ENCODE results near the gene RAX. TPM values are rescaled to one million over a fixed set of nuclear protein-coding genes. Genes with fewer than 3 reads are reported as not detected.
A peak's percentile ranks its signal among the peaks of the same experiment; 100 is the strongest.

RAX gene
- total RNA-seq, 1 experiment from 2014 or later: not detected

DNA sequence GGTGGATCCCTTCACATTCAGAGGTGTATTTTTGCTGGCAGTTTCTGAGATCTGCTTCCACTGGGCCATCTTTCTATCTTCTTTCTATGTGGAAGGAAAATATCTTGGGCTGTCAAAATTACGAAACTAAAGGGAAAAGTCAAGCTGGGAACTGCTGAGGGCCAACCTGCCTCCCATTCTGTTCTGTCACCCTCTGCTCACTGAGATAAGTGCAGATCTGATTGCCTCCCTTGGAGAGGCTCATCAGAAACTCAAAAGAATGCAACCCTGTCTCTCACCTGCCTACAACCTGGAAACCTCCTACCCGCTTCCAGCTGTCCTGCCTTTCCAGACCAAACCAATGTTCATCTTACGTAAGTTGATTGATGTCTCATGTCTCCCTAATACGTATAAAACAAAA is 26.5 kb downstream of the RAX start:
- no peak for DNase-seq (ENCODE audit: low spot score)

DNA sequence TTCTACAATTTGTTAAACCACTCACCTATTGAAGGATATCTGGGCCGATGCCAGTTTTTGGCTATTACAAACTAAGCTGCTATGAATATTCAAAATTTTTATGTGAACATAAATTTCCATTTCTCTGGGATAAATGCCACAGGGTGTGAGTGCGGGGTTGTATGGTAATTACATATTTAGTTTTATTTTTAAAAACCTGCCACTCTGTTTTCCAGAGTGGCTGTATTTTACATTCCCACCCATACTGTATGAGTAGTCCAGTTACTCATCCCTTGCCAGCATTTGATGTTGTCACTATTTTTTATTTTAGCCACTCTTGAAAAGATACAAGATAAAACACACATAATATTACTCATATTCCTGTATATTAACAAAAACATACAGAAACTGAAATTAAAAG is 30.3 kb downstream of the RAX start:
- no peak for DNase-seq (ENCODE audit: low spot score)

DNA sequence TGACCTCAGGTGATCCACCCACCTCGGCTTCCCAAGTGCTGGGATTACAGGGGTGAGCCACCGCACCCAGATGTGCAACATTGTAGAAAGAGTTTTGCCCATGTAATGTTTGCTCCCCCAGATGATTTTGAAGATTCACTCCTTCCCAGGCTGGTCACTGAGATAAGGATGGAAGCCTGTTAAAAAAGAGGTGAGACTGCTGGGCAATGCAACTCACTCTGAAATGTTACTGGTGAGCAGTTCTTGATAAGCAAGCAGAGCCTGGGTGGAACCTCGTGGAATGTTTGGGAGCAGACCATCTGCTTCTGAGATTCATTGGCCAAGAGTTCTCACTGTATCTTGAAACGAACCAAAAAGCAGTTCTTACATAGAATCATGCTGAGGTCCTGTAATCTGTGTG is 33.6 kb downstream of the RAX start:
- DNase-seq (ENCODE audit: low spot score): no peak

DNA sequence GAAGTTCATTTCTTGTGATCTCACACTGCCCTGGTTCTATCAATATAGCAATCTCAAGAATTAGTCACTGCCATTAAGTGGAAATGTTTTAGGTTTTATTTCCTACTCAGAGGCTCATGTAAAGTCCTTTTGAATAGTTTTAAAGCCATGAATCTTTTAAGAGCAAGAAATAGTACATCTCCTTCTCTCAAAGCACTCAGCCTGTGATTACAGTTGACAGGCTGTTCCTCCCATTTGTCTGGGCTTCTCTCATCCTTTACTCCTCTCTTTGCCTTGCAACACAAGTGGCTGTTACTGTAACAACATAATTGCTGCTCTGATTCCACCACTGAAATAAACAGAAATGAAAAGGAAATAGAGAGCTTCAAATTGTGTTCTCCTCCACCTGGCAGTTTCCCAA is 34.9 kb downstream of the RAX start:
- DNase-seq (ENCODE audit: low spot score): no peak

DNA sequence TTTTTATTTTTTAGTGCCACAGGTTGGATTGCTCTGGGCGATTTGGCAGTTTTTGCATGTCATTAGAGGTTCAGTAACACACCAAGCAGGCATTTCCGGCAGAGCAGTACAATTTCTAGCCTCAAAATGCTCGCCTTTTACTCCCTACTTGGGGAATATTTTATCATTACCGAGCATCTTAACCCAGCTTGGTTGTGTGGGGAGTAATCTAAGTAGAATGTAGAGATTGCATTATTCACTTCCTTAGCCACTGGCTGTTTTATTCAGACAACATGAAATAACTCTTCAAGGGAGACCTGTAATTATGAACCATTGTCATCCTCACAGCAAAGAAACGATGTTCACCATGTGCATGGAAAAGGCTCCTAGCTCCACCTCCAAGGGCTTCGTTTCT is 40.2 kb downstream of the RAX start:
- DNase-seq (ENCODE audit: low spot score): peak; percentile 12

DNA sequence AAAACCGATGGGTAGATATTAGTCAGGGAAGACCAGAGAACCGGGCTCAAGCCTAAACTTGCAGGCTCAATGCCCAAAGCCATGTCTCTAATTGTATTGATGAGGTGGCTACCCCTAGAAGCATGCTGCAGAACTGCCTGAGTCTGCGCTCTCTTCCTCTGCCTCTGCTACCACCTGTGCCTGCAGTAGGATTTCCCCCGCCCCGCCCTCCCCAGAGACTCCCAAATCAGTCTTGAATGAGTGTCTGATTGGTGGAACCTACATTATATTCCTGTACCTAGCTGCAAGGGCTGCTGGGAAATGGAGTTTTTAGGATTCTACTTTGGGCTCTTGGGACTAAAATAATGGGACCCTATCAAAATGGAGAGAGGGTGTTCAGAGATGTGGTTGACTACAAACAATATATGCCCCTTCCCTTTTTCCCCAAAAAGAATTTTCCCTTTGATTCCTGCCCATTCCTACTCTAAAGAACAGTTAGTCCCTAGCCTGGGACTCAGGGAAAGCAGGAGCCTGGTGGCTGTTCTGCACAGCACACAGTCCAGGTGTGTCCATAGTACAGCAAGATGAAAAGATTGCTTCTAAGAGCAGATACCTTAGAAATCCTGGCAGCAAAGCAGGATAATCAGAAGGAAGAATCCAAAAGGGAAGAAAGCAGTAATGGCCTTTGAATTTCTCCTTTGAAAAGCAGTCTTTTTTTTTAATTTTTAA is 40.8 kb downstream of the RAX start:
- no peak for DNase-seq (ENCODE audit: low spot score)

DNA sequence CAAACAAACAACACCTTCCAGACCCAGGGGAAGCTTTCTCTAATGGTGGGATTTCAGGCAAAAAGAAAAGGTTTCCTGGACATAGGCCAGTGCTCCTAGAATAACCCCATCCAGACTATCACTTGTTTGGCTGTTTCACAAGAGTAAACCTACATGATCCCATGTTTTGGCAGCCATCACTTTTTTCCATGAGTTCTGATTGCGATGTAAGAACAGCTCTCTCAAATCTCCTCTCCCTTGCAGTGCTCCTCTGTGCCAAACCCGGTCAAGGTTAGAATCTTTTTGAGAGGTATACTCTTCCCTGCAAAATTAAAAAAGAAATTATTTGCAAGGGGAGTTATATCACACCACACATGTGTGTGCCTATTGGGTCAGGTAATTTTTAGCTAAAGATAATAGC is 41.4 kb downstream of the RAX start:
- DNase-seq (ENCODE audit: low spot score): no peak

DNA sequence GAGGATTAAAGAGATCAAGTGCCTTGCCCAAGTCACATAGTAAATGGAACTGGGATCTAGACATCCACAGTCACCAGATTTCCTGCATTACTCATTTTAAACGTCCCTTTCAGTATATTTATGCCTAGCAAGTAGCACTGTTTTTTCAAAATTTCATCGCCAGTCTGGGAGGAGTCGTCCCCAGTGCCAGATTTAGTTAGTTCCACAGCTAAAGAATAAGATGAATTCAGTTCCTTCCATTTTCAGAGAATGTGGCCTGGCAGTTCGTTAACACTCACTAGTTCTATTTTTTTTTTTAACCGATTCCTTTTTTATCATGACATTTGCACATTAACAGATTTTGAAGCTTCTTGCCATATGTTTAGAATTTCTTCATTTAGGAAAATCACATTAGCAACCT is 42.1 kb downstream of the RAX start:
- no peak for DNase-seq (ENCODE audit: low spot score)

DNA sequence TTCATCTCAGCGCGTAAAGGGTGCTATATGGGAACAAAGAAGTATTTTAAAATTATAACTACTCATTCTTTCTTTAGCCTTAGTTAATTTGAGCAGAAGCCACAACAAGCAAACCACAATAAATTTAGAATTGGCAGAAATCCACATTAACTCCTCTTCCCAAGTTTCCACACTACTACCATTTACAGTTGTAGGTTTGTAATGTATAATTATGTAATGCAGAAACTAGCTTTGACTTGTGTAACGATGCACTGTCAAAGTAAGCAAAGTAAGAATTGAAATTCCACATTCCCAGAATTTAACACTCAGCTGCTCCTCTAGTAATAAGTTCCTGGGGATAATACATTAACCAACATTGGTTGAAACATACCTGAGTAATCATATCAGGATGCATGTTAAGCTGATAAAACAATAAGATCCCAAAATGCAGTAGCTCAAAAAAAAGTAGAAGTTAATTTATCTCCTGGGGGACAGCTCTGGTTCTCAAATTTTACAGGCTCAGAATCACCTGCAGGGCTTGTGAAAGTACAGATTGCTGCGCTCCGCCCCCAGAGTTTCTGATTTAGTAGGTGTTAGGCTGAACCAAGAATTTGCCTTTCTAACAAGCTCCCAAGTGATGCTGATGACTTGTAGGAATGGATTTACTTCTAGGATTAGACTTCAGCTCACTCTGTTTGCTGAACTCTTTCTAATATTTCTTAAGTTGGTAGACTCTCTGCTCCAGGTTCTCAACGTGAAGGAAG is 43.4 kb downstream of the RAX start:
- DNase-seq (ENCODE audit: low spot score): no peak

DNA sequence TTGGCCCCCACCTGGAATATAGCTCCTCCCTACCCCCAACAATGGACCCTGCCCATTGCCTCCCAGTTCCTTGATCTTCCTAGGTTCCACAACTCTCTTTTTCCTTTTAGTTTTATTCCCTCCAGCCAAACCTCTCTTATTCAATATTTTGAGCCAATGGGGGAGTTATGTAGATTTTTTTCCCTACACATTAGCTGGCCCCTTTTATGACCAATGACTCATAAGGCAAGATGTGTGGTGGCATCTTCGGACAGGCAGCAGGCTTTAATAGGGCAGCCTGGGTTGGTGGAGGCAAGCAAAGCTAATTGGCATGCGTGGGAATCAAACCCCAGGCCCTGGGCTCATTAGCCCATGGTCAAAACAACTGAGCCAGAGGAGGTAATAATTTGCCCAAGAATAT is 44.1 kb downstream of the RAX start:
- DNase-seq (ENCODE audit: low spot score): peak; percentile 8

DNA sequence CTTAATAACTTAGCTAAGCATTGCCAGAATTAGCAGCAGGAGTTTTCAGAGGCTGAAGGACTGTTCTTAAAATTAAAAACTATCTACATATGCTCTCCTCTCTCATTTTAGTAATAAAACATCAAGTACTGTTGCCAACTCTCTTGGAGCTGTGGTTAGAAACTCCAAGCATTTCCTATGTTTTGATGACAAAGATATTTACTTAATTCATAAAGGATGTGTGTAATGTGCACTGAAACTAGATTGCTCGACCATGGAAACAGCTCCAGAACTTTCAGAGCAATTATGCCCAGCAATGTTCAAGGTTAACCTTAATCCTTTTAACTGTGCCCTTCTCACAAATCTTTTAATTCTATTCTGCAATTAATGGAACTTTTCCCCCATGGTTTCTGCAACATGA is 44.9 kb downstream of the RAX start:
- DNase-seq (ENCODE audit: low spot score): no peak

DNA sequence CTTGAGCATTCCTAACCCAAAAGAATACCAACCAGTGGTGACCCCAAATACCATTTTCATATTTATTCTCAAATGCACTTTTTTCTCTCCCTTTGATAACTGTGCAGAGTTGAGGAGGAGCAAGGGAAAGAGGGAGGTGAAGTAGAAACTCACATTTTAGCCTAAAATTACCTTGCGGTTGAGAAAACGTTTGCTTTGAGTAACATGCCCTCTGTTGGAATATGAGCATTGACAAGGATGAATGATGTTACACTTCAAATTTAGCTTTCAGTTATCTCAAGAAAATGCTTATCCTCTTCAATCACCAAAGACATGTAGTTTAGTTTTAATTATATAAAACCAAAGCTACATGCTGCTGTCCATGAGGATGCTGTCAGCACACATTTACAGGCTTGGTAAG is 50.9 kb downstream of the RAX start:
- no peak for DNase-seq (ENCODE audit: low spot score)

DNA sequence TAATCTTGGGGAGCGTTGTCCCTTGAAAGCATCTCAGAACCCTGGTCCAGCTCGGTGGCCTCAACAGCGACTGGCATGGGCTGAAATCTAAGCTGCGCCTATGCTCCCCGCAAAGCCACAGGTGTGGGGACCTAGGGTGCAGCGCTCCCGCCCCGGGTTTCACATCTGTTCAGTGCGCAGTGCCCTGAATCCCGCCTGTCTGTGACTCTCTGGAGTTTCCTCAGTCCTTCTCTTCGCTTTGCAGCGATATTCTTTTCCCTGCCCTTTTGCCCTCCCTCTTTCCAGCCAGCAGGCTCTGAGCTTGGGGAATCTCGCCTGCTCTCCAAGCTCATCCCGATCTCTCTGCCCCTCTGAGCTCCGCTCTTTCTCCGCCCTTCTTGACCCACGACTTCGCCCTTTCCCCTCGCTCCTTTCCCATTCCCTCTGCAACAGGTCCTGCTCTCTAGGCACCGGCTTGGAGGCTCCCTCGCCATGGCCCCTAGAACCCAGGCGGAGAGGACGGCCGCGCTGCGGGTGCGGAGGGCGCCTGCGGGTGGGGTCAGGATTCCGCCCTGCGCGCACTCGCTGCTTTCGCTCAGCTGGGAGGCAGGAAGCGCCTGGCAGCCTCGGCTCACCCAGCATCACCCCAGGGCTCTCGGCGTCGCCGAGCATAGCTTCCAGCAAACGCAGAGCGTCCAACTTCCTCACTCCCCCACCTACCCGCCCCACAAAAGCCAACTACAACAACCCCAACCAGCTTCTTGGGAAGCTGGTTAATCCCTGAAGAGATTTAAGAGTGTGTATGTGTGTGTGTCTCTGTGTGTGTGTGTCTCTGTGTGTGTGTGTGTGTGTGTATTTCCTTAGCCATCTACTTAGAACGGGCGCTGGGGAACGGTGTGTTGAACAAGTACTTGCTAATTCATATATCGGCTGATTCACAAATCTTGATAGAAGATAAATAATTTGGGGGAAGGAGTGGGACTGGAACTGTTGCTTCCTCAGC is 52.2 kb downstream of the RAX start:
- DNase-seq (ENCODE audit: low spot score): no peak

DNA sequence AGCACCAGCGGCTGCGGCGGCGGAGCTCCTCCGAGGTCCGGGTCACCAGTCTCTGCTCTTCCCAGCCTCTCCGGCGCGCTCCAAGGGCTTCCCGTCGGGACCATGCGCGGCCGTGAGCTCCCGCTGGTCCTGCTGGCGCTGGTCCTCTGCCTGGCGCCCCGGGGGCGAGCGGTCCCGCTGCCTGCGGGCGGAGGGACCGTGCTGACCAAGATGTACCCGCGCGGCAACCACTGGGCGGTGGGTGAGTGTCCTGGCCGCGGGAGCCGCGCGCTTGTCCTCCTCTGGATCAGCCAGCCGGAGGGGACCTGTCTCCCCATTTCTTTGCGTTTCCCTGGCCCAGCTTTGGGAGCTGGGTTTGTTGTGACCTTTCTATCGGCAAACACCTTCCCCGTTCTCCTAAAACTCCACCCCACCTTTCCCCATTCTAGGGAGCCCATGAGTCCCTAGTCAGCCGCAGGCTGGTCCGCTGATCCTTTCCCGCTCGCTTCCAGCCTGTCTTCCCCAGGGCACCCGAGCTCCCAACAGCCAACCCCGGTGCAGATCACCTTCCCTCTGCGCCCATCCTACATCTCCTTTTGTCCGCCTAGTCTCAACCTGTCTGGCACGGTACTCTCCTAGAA is 53.0 kb downstream of the RAX start:
- DNase-seq (ENCODE audit: low spot score): no peak

DNA sequence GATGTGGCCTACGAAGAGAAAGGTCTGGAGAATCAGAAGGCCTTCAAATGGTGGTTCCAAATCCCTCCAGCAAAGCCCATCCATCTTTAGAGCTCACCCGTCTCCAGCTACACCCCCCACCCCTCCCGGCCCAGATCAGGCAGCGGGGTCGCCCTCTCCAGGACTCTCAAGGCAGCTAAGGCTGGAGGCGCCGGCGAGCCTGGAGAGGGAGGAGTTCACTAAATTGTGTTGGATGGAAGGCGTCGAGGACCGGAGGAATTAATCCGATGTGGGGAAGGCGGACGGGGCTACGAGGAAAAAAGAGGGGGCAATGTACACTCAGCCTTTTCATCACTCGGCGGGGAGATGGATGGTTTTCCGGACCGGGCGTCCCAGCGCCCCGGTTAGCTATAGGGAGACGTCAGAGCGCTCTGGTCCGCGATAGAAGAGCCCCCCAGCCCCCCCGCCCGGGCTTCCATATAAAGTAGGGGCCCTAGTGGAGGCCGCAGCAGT is 53.5 kb downstream of the RAX start, which contains the start of gene GRP:
Gene GRP, plus strand, starts transcription at position 487 of the 492 bp plus-strand sequence. CDS start 108 bp downstream, outside the sequence.
- no peak for DNase-seq (ENCODE audit: low spot score)

DNA sequence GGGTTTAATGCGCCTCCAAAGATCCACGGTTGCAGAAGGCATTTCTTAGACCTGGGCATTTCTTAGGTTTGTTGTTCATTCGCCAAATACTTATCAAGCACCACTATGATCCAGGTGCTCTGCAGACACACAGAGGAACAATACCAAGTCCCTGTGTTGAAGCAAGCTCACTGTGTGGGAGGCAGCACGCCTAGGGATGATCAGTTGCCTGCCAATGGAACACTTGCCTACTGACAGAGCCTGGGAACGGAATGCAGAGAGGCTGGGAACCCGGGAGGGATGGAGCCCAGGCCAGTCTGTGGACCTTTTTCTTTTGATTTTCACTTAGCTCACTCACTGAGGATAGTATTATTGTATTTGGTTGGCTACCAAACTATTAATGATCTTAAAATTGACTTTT is 55.2 kb downstream of the RAX start:
- DNase-seq (ENCODE audit: low spot score): no peak

Other genes starting within 250 kb of the RAX start
- gene SEC11C, start 133.6 kb downstream of the RAX start, total RNA-seq (2014; rRNA removed; shearing (Covaris generic)): 30.0 and 35.4 TPM in 2 replicates
- not detected in 2 replicates for gene GRP, start 53.3 kb downstream of the RAX start, total RNA-seq (2014; rRNA removed; shearing (Covaris generic))
- gene CPLX4, start 45.2 kb upstream of the RAX start, total RNA-seq (2014; rRNA removed; shearing (Covaris generic)): not detected in 2 replicates
- gene LMAN1, start 85.8 kb upstream of the RAX start, total RNA-seq (2014; rRNA removed; shearing (Covaris generic)): 70.6 and 85.8 TPM in 2 replicates